B cell (primary cell): ENCODE data around the gene WDR26. TPM values are rescaled to one million over a fixed set of nuclear protein-coding genes. Genes with fewer than 3 reads are reported as not detected.

ENCODE experiments used
- ATAC-seq: fragments of 200-7000 bp; cut with Tn5 transposase; one replicate; pipeline ENCODE4 v1.10.0; 2021; ENCODE audit warnings: low read depth, mild to moderate bottlenecking, moderate number of reproducible peaks, moderate library complexity
- CTCF ChIA-PET: fragments of 350-600 bp; sonication (Branson Sonifier 250); formaldehyde crosslinking; loops from one replicate; lab custom pipeline; 2021; ENCODE audit warnings: antibody characterized with exemption, inconsistent platforms; lab: Charles Lee
- POLR2A ChIA-PET: fragments of 350-600 bp; sonication (Branson Sonifier 250); formaldehyde crosslinking; loops from one replicate; lab custom pipeline; 2021; ENCODE audit warnings: antibody characterized with exemption; lab: Charles Lee
- DNase-seq: peaks from one replicate; pipeline ENCODE4 v3.0.0; 2013
- H2AFZ ChIP-seq: 2 replicates; pipeline ENCODE4 v1.6.1; 2012; ENCODE audit warnings: mild to moderate bottlenecking, low read depth, low read length; ENCODE audit not compliant: insufficient read depth, poor library complexity, severe bottlenecking
- H3K27ac ChIP-seq, 2 donors: 1 replicate in 1 of 2; 2 replicates in 1 of 2; pipeline ENCODE4 v1.5.1; 2012 to 2013; ENCODE audit warnings: low read length in 2 of 2, mild to moderate bottlenecking in 2 of 2, moderate library complexity in 1 of 2
- H3K27me3 ChIP-seq, 4 experiments: fragments of 200-600 bp in 1 of 4; sonication (generic) in 1 of 4; replicated peaks in 1 of 4; 1 replicate in 2 of 4; 2 replicates in 2 of 4; pipeline versions ENCODE4 v1.6.1 to v1.7.0; 2013 to 2016; ENCODE audit warnings: low read length in 3 of 4, mild to moderate bottlenecking in 2 of 4, mixed read lengths in 1 of 4, moderate library complexity in 1 of 4; ENCODE audit not compliant: insufficient read depth in 4 of 4, control insufficient read depth in 3 of 4; ENCODE audit errors: control extremely low read depth in 1 of 4
- H3K36me3 ChIP-seq, 2 experiments: replicated peaks in 1 of 2; 1 replicate in 1 of 2; 2 replicates in 1 of 2; pipeline versions ENCODE4 v1.6.1 to v1.7.1; 2013; ENCODE audit warnings: low read length in 1 of 2; ENCODE audit not compliant: insufficient read depth in 2 of 2, control insufficient read depth in 1 of 2; ENCODE audit errors: control extremely low read depth in 1 of 2, extremely low read depth in 1 of 2
- H3K4me1 ChIP-seq, 2 donors: fragments of 200-600 bp in 1 of 2; sonication (generic) in 1 of 2; 1 replicate in 1 of 2; 2 replicates in 1 of 2; pipeline versions ENCODE4 v1.5.1 to v1.6.1; 2013 to 2017; ENCODE audit warnings: low read length in 2 of 2; ENCODE audit not compliant: control insufficient read depth in 2 of 2, insufficient read depth in 2 of 2
- H3K4me2 ChIP-seq: replicated peaks from 2 replicates; pipeline ENCODE3; 2012; ENCODE audit warnings: mild to moderate bottlenecking, low read depth, low read length; ENCODE audit not compliant: poor library complexity, severe bottlenecking
- H3K4me3 ChIP-seq, 5 experiments: fragments of 200-600 bp in 1 of 5; sonication (generic) in 1 of 5; 1 replicate in 3 of 5; 2 replicates in 2 of 5; pipeline versions ENCODE4 v1.5.1 to v1.7.0; 2011 to 2016; ENCODE audit warnings: low read length in 4 of 5, mild to moderate bottlenecking in 4 of 5, low read depth in 2 of 5, control low read depth in 1 of 5, moderate library complexity in 1 of 5; ENCODE audit not compliant: insufficient read depth in 1 of 5; ENCODE audit errors: control extremely low read depth in 1 of 5, extremely low read depth in 1 of 5
- H3K79me2 ChIP-seq: fragments of 200-600 bp; sonication (generic); one replicate; pipeline ENCODE4 v1.6.0; 2016; ENCODE audit warnings: low read length; ENCODE audit not compliant: control insufficient read depth, insufficient read depth
- H3K9ac ChIP-seq: fragments of 200-600 bp; sonication (generic); 2 replicates; pipeline ENCODE4 v1.6.1; 2017; ENCODE audit warnings: mild to moderate bottlenecking, low read length, moderate library complexity
- H3K9me3 ChIP-seq, 3 donors: one replicate each; pipeline versions ENCODE4 v1.6.1 to v1.7.1; 2013; ENCODE audit warnings: low read length in 2 of 3; ENCODE audit not compliant: control insufficient read depth in 2 of 3, insufficient read depth in 1 of 3; ENCODE audit errors: control extremely low read depth in 1 of 3
- H4K20me1 ChIP-seq: 2 replicates; pipeline ENCODE4 v1.6.0; 2012; ENCODE audit warnings: mild to moderate bottlenecking, low read length; ENCODE audit not compliant: insufficient read depth, control insufficient read depth, poor library complexity, severe bottlenecking
- H3K27ac Mint-ChIP-seq: one replicate; pipeline ENCODE4 v1.8.0; 2021; ENCODE audit warnings: mixed read lengths
- H3K27me3 Mint-ChIP-seq: one replicate; pipeline ENCODE4 v1.8.0; 2021; ENCODE audit warnings: mixed read lengths
- H3K4me1 Mint-ChIP-seq: one replicate; pipeline ENCODE4 v1.8.0; 2021; ENCODE audit warnings: mixed read lengths
- H3K4me3 Mint-ChIP-seq: one replicate; pipeline ENCODE4 v1.8.0; 2021; ENCODE audit warnings: mixed read lengths
- H3K9me3 Mint-ChIP-seq: one replicate; pipeline ENCODE4 v1.8.0; 2022; ENCODE audit warnings: mixed read lengths; ENCODE audit not compliant: insufficient read depth
- CTCF ChIP-seq: fragments of 200-600 bp; IDR thresholded peaks from one replicate; pipeline ENCODE4 v1.8.0; 2022; ENCODE audit warnings: antibody characterized with exemption, mild to moderate bottlenecking
- EZH2 ChIP-seq: IDR thresholded peaks from 2 replicates; pipeline ENCODE4 v1.6.1; 2012; ENCODE audit warnings: borderline replicate concordance, low read depth, mild to moderate bottlenecking, moderate library complexity, low read length; ENCODE audit not compliant: insufficient read depth, poor library complexity, severe bottlenecking
- WGBS: methylation state at CpG from one replicate; pipeline ENCODE4 v1.1.5; 2013; ENCODE audit warnings: missing lambda C conversion rate; ENCODE audit not compliant: insufficient coverage; 5-methylcytosine and 5-hydroxymethylcytosine counted together
- intact Hi-C: fragments of 100-400 bp; cut with micrococcal nuclease; formaldehyde crosslinking; loops from one replicate; pipeline ENCODE4 v1.10.0; 2022
- polyA plus RNA-seq: library from polyadenylated mRNA; depleted of rRNA; stranded (reverse); fragments of >200 nt; gene quantifications from 2 replicates; pipeline ENCODE4 v1.2.3, GENCODE V29; 2012
- total RNA-seq, 2 donors: library from RNA; stranded (reverse); fragments of 120-200 nt in 1 of 2; gene quantifications; 1 replicate in 1 of 2; 2 replicates in 1 of 2; pipeline versions ENCODE4 v1.2.3 to v1.2.4, GENCODE V29; 2013 to 2022

The WDR26 gene
- total and polyA plus RNA-seq, 2 donors (not counting 1 experiment from before 2014, with no cell fraction given): 35.7 to 108 TPM

- no peak overlapping the region for H3K4me2 ChIP-seq
- H3K4me1 Mint-ChIP-seq: no peaks in the 10 kb centered on the region
- no peaks in the 10 kb centered on the region for H3K27me3 Mint-ChIP-seq
- no peak overlapping the region for H3K27ac ChIP-seq
- H3K27me3 ChIP-seq: no peaks in the 10 kb centered on the region
- intact Hi-C loops: no loop called here
- H3K9ac ChIP-seq: no peak overlapping the region
- ATAC-seq (no peak), DNase-seq (no peak)
- no peak overlapping the region for H3K4me3 ChIP-seq
- WGBS: no CpG with 5 or more reads among the region's 1 CpG
- H4K20me1 ChIP-seq: peaks cover 15% of the 10 kb centered on the region
- no peaks in the 10 kb centered on the region for H3K4me1 ChIP-seq
- POLR2A ChIA-PET: no interaction called here
- peaks cover 5 to 75% of the 10 kb centered on the region in 2 experiments for H3K36me3 ChIP-seq
- TF ChIP-seq EZH2 (no peak), CTCF (no peak)
- no peak overlapping the region for H2AFZ ChIP-seq
- no peak overlapping the region for H3K27ac Mint-ChIP-seq
- H3K79me2 ChIP-seq: no peaks in the 10 kb centered on the region
- H3K9me3 Mint-ChIP-seq: no peaks in the 10 kb centered on the region
- H3K4me3 Mint-ChIP-seq: no peak overlapping the region
- no peaks in the 10 kb centered on the region for H3K9me3 ChIP-seq
- CTCF ChIA-PET: interaction anchor here (2.6 kb wide), 1 partner anchor 54 kb away, joined by 6 read pairs; no protein-coding TSS in a partner anchor
Observed at GRCh38 chr1:224402472-224403036, 32.0 kb downstream of the WDR26 start.

DNA sequence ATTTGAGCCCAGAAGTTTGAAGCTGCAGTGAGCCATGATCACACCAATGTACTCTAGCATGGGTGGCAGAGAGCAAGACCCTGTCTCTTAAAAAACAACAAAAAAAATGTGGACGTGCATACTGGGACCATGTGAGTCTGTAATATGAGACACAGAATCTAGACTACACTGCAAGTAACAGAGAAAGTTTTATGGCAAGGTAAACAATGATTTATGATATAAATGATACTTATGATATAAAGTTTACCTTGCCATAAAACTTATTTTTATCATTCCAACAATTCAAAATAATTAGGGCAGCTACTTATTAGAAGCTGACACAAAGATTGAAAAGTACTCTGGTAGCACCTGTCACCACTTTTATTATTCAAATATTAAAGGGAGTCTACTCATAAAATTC is 34.7 kb downstream of the WDR26 start:
- POLR2A ChIA-PET: interaction anchor here (0.7 kb wide), 1 partner anchor 26 kb away, joined by 3 read pairs; no protein-coding TSS in a partner anchor
- peaks cover 0 to 83% of the 10 kb centered on the region in 2 experiments for H3K36me3 ChIP-seq
- H3K4me1 ChIP-seq: no peaks in the 10 kb centered on the region
- no peak overlapping the region for H3K4me3 ChIP-seq
- TF ChIP-seq EZH2: no peak
- no peak for TF ChIP-seq CTCF
- no peaks in the 10 kb centered on the region for H3K79me2 ChIP-seq
- ATAC-seq (no peak), DNase-seq (no peak)
- H3K27me3 ChIP-seq: no peaks in the 10 kb centered on the region
- no peaks in the 10 kb centered on the region for H3K4me1 Mint-ChIP-seq
- no peaks in the 10 kb centered on the region for H4K20me1 ChIP-seq
- H3K27ac ChIP-seq: no peak overlapping the region
- no peak overlapping the region for H3K4me3 Mint-ChIP-seq
- H3K27ac Mint-ChIP-seq: no peak overlapping the region
- no peak overlapping the region for H2AFZ ChIP-seq
- CTCF ChIA-PET: interaction anchor here (1.9 kb wide), 1 partner anchor 57 kb away, joined by 6 read pairs; no protein-coding TSS in a partner anchor
- intact Hi-C loops: no loop called here
- H3K27me3 Mint-ChIP-seq: no peaks in the 10 kb centered on the region
- no peak overlapping the region for H3K4me2 ChIP-seq
- H3K9ac ChIP-seq: no peak overlapping the region
- H3K9me3 ChIP-seq: no peaks in the 10 kb centered on the region
- H3K9me3 Mint-ChIP-seq: no peaks in the 10 kb centered on the region
- WGBS: no CpG with 5 or more reads among the region's 1 CpG
